ENCODE measurements around the gene NDEL1.

NDEL1 gene

DNA sequence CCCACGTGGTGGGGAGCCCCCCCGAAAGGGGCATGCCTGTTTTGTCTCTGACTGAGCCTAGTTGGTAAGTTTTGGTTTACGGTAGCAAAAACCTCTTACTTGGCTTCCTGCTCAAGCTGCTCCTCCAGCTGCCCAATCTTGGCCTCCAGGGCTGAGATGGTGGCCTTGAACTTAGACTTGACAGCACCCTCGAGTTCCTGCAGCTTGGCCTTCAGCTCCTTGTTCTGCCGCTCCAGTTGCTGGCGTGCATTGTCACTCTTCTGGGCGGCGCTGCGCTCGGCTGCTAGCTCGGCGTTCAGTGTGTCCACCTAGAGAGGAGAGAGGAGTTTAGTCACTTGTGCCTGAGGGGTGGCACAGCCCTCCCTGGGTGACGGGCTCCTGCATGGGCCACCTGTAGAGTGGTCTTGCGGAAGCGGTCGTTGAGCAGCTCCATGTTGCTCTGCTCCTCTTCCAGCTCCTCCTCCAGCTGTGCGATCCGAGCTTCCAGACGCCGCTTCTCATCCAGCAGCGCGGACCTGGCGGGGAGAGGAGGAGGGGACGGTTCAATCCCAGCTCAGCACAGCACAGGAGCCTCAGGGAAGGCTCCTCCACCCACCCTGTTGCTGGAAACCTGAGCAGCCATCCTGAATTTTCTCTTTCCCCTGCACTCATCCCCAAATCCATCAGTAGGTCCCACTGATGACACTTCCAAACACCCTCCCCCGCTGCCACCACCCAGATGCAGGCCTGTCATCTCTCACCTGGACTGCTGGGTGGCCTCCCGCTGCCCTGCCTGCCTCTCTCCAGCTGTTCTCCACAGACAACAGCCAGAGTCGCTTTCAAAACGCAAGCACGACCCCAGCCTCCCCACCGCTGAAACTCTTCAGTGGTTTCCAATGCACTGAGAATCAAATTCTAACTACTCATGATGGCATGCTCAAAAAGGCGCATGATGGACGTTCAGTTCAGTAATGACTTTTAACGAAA, 44.6 kb downstream of the NDEL1 start:
- no peak for DNase-seq

DNA sequence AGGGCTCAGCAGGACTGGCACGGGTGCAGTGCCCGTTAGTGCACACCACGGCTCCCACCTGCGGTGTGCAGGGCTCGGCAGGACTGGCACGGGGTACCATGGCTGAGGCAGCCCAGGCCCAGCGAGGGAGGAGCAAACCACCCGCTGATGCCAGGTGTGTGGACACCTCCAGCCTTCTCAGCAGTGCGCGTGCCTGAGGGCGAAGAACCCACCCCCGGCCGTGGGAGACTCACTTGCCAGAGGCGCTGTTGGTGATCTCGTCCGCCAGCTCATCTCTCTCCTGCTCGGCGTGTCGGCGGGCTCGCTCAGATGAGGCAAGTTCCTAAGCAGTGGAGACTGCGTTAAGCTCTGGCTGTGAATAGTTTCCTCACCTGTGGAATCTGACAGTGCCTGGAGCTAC, 45.4 kb downstream of the NDEL1 start:
- DNase-seq, result no peak

DNA sequence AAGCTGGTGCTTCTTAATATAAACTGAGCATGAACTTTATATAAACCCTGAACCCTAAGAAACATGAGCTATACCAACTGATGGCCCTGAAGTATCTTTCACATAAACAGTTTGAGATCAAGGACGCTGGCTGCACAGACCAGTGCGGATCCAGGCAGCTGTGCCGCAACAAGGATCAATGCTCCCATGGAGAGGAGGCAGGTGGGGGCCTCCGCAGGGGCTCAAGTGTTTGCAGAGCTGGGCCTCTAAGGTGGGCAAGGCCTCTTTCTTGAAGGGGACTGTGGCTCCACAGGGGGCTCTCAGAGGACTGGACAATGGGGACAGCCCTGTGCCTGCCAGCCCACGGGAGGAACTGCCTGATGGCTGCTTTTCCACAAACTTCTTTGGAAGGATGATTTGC, 46.0 kb downstream of the NDEL1 start:
- DNase-seq, result no peak

DNA sequence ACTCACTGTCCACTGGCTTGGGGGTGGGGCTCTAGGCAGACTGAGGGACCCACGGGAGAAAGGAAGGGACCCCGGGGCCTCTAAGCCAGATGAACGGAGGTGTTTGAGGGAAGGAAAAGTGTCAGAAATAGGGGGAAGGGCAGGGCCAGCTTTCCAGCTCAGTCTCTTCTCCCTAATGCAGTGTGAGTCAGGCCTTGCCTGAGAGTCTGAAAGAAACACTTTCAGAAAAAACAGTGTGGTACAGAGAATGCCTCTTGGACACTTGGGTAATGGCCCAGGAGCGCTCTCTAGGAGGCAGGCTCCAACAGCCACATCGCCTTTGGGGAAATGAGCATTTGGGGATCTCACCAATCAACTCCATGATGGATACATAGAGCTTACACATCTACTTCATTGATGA, 46.9 kb downstream of the NDEL1 start:
- DNase-seq, result no peak

DNA sequence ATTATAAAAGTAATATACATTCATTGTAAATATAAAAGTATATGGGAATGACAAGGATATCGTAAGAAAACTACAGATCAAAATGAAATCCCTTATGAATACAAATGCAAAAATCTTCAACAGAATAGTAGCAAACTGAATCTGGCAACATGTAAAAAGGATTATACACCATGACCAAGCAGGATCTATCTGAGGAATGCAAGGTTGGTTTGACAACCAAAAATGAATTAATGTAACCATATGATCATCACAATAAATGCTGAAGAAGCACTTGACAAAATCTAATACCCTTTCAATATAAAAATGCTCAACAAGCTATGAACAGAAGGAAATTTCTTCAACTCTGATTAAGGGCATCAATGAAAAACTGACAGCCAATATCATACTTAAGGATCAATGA, 48.8 kb downstream of the NDEL1 start:
- DNase-seq, result no peak

DNA sequence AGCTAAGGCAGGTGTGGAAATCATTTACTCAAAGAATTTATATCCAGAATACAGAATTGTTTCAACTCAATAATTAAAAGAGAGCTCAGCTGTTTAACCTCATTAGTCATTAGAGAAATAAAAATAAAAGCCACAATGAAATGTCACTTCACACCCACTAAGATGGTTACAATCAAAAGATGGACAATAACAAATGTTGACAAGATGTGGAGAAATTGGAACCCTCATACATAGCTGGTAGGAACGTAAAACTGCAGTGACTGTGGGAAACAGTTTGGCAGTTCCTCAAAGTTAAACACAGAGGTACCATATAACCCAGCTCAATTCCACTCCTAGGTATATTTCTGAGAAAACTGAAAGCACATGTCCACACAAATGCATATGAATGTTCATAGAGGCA, 49.8 kb downstream of the NDEL1 start:
- DNase-seq, result no peak

DNA sequence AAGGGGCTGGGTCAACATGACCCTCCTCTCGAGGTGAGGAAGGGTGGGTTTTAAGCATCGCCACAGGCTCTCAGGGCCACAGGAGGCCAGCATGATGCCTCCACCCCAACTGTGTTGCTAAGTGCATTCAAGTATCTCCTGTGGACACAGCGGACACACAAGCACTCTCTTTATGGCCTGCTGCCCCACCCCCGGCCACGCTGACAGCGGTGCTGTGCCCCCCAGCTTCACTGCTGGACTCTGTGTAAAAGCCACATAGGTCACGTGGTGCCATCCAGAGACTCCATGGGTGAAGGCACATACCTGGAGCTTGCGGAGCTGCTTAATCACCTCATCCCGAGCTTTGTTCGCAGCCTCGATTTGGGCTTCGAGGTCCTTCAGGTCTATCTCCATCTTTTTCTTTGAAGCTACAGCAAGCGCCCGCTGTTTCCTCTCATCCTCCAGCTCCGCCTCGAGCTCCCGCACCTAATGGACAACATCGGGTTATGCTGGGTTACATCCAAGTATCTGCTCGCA, 51.5 kb downstream of the NDEL1 start:
- DNase-seq, result no peak

DNA sequence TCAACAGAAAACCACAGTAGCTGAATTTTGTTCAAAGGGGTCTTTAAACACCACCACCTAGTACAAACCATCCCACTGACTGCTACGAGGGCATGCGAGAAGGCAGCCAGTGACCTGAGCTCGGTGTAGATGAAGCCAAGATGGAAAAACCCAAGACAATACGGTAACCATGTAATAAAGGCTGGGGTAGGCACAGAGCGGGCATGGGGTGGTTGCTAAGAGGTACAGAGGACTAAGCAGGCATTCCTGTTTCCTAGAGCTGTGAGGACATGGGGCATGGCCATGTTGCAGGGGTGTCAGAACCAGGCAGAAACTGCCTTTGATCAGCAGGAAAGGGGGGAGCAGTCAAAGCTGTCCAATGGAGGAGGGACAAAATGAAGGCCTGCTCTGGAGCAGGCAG, 52.1 kb downstream of the NDEL1 start:
- no peak for DNase-seq

DNA sequence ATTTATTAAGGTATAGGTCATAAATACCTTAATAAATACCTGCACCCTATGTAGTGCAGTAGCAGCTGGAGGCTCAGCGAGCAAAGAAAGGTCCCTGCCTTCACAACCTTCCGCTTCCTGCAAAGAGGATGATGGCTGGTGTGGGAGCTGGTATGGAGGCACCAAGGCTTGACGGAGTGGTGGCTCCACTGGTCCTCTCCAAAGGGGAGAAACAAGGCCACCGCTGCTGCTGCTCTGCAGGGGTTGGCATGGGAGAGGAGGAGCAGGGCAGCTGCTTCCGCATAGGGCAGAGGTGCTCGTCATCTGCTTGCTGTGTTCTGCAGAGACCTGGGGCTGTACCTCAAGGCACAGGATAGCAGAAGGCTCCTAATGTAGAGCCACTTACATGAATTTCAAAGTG, 52.8 kb downstream of the NDEL1 start:
- no peak for DNase-seq

DNA sequence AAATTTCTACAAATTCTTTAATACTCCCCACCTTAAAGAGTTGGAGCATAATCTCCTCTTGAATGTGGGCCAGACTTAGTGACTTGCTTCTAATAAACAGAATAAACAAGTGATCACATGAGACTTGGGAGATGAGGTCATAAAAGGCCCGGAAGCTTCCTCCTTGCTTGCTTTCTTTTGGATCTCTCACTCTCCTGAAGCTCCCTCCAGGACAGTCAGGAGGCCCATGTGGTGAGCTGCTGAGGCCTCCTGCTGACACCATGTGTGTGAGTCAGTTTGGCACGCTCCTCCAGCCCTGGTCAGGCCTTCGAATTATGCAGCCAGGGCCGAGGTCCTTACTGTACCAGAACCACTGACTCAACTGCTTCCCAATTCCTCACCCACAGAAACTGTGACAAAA, 53.2 kb downstream of the NDEL1 start:
- no peak for DNase-seq

DNA sequence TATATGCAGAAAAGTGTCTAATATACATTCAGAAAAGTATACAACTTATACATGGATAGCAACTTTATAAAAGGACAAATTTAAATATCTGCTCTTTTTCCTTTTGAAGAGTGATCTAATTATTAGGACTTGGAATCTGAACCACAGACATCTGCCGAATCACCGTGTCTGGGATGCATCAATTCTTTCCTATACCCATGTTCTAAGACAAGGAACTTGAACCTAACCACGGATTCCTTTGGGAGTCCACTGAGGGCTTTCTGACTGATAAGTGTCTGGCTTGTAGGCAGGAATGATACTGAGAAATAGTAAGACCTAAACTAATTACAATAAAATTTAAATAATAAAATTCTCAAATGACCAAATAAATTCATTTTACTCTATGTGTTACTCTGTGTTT, 54.2 kb downstream of the NDEL1 start:
- no peak for DNase-seq

DNA sequence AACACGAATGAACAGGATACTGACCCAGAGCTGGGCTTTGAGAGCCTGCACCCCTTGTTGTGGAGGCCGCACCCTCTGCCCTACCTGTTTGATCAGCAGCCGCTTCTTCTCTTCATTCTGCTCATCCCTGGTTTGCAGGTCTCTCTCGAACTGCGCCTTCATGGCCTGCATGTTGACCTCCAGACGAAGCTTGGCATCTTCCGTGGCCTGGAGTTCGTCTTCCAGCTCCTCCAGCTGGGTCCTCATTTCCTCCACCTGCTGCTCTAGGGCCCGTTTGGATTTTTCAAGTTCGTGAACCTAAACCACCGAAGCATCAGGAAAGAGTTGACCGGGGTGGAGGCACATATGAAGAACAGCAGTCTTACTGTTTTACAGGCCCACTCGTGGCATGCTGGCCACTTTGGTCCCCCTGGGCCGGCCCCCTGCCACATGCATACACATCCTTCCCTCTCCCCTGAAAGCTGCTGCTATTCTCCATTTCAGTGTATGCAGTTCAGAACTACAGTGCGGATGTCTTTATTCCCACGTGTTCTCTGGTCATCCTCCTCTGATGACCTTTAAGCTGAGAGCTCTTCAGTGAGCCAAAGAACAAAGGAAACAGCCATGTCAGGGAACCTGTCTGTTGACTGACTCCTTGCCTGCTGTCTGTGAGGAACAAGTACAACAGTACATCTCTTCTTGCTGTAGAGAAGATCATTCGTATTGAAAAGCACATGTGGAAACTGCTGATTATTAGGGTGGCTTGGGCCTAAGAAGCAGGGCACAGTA, 54.8 kb downstream of the NDEL1 start:
- DNase-seq, result no peak

DNA sequence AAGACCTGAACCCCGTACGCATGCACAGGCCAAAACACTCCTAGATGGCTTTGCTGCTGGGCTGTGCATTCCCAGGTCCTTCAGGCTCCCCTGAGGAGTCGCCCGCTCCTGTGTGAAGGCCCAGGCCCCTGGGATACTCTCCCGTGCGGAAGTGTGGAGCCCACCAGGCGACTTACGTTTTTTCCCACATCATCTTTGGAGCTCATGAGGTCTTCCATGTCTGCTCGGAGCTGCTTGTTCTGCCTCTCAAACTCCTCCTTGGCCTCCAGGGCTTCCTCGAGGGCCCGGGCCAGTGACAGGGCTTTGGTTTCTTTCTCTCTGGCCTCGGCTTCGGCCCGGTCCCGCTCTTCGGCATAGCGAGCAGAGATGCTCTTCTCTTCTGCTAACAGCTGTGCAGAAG, 56.4 kb downstream of the NDEL1 start:
- no peak for DNase-seq

DNA sequence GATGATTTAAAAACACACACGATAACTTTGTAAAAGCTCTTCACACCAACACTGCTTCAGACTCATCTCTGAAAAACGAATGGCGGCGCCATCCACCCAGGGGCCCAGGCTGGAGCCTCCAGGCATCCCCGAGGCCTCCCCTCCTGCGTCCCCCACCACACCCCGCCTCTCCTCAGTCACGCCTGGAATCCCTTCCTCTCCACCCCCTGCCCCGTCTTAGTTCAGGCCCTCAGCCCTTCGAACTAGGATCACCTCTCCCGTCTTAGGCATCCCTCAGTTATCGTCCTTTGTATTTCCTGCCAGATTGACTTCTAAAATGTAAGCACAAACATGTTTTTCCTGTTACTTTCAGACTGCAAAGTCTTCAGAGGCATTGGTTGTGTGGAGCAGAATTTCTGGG, 58.3 kb downstream of the NDEL1 start:
- no peak for DNase-seq

DNA sequence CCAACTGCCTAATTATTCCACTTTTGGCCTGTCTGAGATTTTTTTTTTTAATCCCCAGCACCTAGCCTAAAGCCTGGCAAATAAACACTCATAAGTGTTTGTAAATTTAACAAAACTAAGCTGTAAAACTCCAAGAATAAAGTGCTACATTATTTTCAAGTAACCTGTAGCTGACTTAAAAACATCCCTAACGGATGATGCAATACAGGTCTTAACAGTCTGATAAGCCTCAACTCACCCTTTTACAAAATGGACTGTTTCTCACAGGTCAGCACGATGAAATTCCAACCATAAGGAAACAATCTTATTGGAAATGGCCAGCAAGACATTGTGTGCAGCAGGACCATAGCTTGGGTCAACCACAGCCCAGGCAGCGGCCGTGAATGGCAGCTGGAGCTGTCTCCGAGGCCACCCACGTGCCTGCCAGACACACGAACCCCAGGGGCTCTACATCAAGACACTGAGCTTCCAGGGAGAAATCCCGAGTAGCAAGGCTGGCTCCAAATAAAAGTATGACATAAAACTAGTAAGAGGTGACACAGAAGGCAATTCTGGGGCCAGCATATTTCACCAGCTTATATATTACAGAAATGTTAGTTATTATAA, 58.9 kb downstream of the NDEL1 start:
- no peak for DNase-seq

DNA sequence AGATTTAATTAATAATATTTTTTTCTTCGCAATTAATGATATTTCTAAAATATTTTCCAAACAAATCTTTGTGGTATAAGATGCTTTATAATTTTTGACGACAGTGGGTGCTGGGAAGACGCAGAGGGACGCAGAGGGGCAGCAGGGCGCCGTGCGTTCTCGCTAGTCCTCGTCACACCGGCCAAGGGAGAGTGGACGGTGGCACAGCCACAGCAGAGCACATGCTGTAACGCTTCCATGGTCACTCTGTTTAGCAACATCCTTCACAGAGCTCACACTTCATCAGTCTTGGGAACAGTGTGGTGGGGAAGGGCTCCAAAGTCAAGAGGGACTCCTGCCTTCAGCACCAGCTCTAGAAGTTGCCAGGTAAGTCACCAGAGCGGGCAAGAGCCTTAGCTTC, 60.4 kb downstream of the NDEL1 start:
- DNase-seq, result no peak

DNA sequence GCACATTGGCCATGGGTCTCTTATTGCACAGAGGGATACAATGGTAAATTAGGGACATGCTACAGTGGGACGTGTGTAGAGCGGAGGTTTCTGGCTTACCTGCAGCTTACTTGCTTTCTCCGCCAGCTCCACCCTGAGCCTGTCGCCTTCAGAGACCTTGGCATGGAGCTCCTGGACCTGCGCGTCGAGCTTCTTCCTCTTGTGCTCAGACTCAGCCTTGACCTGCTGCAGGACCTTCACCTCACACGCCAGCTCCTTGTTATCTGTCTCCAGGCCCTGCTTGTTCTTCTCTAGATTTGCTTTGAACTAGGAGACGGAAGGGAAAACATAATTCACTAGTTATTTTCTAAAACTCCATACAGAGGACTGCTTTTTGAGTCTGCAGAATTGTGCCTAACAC, 63.5 kb downstream of the NDEL1 start:
- no peak for DNase-seq

DNA sequence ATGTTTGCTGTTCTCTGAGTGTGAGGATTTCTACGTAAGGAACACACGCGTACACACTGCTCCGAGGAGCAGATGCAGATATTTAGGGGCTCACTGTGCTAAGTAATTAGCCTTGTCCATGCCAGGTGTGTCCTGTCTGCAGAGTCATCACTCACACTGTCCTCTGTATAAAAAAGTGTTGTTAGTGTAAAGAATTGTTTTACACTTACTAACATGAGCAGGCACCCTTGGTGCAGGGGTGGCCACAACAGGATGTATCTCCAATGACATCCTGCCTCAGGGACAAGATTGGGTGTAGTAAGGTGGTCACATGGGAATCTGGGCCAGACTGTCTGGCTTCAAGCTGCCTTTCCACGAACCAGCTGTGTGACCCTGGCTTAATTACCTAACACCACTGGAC, 63.9 kb downstream of the NDEL1 start:
- no peak for DNase-seq

DNA sequence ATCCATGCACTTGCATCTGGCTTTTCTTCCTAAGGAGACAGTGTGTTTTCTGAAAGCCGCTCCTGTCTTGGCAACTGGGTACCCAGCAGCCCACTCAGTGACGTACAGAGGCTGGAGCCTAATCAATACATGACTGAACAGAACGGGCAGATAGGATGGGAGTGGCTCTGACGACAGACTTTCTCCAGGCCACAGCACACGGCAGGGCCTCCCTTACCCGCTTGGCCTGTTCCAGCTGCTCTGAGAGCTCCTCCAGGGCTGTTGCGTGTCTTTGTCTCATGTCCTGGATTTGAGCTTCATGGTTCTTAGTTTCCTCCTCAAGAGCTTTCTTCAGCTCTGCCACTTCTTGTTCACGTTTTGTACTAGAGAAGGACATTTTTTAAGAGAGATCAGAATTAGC, 64.9 kb downstream of the NDEL1 start:
- DNase-seq, result no peak

DNA sequence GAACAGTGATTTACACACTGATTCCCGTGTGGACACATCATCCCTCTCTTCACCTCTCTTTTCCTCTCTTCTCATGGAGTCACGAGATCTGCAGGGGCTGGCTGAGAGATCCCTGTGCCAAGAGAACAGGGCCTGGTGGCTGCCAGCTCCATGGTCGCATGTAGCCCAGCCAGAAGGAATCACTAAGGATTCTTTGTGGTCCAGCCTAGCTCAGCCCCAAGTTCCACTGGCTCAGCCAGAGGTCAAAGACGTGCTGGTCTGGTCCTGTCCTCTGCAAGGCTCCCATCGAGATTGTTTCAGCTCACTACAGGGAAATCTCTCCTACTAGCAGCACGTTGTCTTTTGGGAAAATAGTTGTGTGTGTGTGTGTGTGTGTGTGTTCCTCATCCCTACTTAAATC, 66.4 kb downstream of the NDEL1 start:
- DNase-seq, result no peak

DNA sequence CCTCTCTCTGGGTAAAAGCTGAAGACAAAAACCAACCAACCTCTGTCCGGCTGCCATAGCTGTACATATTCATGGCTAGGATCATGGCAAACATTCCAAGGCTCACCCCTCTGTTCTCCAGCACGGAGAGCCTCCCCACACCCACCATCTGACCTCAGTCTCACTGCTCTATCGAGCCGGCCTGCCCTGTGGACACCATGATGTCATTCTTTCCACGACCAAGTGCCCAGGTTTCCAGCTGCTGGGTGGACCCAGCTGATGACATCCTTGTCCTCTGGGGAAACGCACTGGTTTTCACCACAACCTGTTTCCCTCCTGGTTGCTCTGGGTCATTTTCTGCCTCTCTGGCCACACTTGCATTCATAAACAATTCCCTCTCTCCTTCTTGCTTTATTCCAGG, 67.7 kb downstream of the NDEL1 start:
- DNase-seq, result no peak

DNA sequence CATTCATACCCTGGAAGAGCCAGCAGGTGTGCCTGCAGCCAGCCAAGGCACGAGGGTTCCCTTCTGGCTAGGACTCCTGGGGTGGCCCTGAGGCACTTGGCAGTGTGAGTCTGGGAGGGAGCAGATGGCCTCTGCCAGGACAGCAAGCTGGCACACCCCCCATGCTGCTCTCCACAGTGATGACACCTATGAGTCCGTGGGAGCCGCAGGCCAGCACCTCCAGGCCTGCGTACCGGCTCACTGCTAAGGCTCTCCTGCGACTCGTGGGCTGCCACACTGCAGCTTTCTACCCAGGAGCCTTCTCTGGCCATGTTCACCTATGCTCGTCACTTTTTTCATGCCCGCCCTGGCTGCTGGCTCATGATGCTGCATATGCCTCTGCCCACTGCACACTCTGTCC, 68.1 kb downstream of the NDEL1 start:
- DNase-seq, result no peak

DNA sequence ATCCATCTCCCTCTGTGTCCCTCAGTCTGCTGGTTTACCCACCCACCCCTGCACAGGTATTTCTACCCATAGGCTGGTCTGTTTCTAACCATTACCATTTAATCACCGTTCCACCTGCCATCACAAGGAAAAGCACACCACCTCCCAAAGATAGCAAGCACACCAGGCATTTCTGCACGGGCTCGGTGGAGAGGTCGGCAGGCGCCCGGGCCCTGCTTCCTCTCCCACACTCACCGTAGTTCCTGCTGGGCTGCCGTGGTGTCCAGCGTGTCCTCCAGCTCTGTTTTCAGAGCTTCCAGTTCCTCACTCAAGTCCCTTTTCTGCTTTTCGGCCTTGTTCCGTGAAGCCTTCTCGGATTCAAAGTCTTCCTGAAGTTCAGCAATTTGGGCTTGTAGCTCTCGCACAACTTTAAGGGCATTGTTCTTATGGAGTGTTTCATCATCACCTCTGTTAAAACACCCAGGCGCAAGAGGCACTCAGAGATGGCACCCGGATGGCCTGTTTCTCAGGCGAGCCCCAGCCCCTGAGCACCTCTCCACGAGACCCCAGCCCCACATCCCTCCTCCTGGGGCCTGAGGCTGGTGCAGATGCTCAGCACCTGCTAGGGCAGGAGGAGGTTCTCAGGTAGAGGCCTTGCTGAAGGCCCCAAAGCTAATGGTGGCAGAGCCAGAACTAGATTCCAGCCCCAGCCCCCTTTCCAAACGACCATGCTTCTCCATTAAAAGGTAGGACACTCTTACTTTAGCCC, 69.0 kb downstream of the NDEL1 start:
- DNase-seq, result no peak
